ENCODE results near the gene TRO.

The TRO gene

GRCh38 chrX:54920610-54921426, at the start of gene TRO:
Gene TRO (plus strand): TSS chrX:54920824. CDS start chrX:54922247, 1,423 bp downstream.
- DNase-seq, result no peak

- no peak for DNase-seq
These were observed 34.9 kb upstream of the TRO start for GRCh38 chrX:54885740-54886139.

GRCh38 chrX:54891573-54891972, 29.1 kb upstream of the TRO start:
- no peak for DNase-seq

- no peak for DNase-seq
These were observed 26.5 kb upstream of the TRO start for GRCh38 chrX:54894159-54894558.

- no peak for DNase-seq
These were observed 10.7 kb upstream of the TRO start for GRCh38 chrX:54909941-54910340.

GRCh38 chrX:54921427-54922021, 900 bp downstream of the TRO start:
- DNase-seq, result no peak

GRCh38 chrX:54922547-54922946, 1.9 kb downstream of the TRO start:
- no peak for DNase-seq

GRCh38 chrX:54923376-54923775, 2.8 kb downstream of the TRO start:
- no peak for DNase-seq

GRCh38 chrX:54926978-54927377, 6.4 kb downstream of the TRO start:
- DNase-seq, result no peak

- no peak for DNase-seq
These were observed 8.3 kb downstream of the TRO start for GRCh38 chrX:54928876-54929275.

GRCh38 chrX:54930291-54931049, 9.8 kb downstream of the TRO start:
- DNase-seq, result no peak

- DNase-seq, result no peak
These were observed 10.5 kb downstream of the TRO start for GRCh38 chrX:54931107-54931506.

- no peak for DNase-seq
These were observed 12.7 kb downstream of the TRO start for GRCh38 chrX:54933150-54933826.

- DNase-seq, result no peak
These were observed 13.4 kb downstream of the TRO start for GRCh38 chrX:54934058-54934457.

GRCh38 chrX:54934890-54935289, 14.3 kb downstream of the TRO start:
- no peak for DNase-seq

GRCh38 chrX:54935306-54935705, 14.7 kb downstream of the TRO start:
- no peak for DNase-seq

- no peak for DNase-seq
These were observed 16.8 kb downstream of the TRO start for GRCh38 chrX:54937416-54937815.

- DNase-seq, result no peak
These were observed 24.2 kb downstream of the TRO start for GRCh38 chrX:54944816-54945215.

- no peak for DNase-seq
These were observed 24.6 kb downstream of the TRO start for GRCh38 chrX:54945224-54945623.

GRCh38 chrX:54950730-54951375, 30.2 kb downstream of the TRO start:
- no peak for DNase-seq

- no peak for DNase-seq
These were observed 41.1 kb downstream of the TRO start for GRCh38 chrX:54961750-54962149.

GRCh38 chrX:54964766-54965497, 44.3 kb downstream of the TRO start:
- DNase-seq, result no peak

All from NK-92 treated with Interleukin-12 subunit alpha and Interleukin-12 subunit beta, amount 100 ng/mL, for 24 hours (cell line).